Hepatocyte (in vitro differentiated cells): ENCODE measurements around the gene ACTL10.

Source experiments
- CTCF ChIP-seq: fragments of 200-600 bp; sonication (generic); IDR thresholded peaks from 2 replicates; pipeline ENCODE4 v1.5.1; 2016; ENCODE audit warnings: antibody characterized with exemption, mild to moderate bottlenecking; ENCODE audit not compliant: poor library complexity
- EZH2 ChIP-seq: fragments of 200-600 bp; sonication (generic); IDR thresholded peaks from 2 replicates; pipeline ENCODE4 v1.6.1; 2016; ENCODE audit warnings: antibody characterized with exemption, mild to moderate bottlenecking, borderline replicate concordance
- EZH2phosphoT487 ChIP-seq: fragments of 200-600 bp; sonication (generic); IDR thresholded peaks from one replicate; pipeline ENCODE4 v1.6.1; 2018; ENCODE audit warnings: antibody characterized with exemption, mild to moderate bottlenecking, low read depth, moderate library complexity; ENCODE audit not compliant: unreplicated experiment, severe bottlenecking

- TF ChIP-seq CTCF (no peak), EZH2phosphoT487 (no peak), EZH2 (no peak)
Measured at GRCh38 chr20:33716498-33716897, 49.8 kb downstream of the ACTL10 start.
